Fibroblast of villous mesenchyme (primary cell): Measurements from ENCODE around the gene FOXS1. TPM values are rescaled to one million over a fixed set of nuclear protein-coding genes. Genes with fewer than 3 reads are reported as not detected.

Experiments used
- DNase-seq: peaks from one replicate; pipeline ENCODE4 v3.0.0-alpha.2; 2010; ENCODE audit warnings: low read depth
- H3K4me3 ChIP-seq: 2 replicates; pipeline ENCODE4 v1.5.1; 2011; ENCODE audit warnings: low read depth, mild to moderate bottlenecking, low read length
- CTCF ChIP-seq: IDR thresholded peaks from 2 replicates; pipeline ENCODE4 v1.5.1; 2012; ENCODE audit warnings: low read depth, mild to moderate bottlenecking, low read length; ENCODE audit not compliant: insufficient read depth
- total RNA-seq: library from RNA; depleted of rRNA; stranded (reverse); fragments of >200 nt; gene quantifications from 2 replicates; pipeline ENCODE4 v1.2.3, GENCODE V29; 2012

The FOXS1 gene
- total RNA-seq, 1 donor, result 1.7 TPM

DNA sequence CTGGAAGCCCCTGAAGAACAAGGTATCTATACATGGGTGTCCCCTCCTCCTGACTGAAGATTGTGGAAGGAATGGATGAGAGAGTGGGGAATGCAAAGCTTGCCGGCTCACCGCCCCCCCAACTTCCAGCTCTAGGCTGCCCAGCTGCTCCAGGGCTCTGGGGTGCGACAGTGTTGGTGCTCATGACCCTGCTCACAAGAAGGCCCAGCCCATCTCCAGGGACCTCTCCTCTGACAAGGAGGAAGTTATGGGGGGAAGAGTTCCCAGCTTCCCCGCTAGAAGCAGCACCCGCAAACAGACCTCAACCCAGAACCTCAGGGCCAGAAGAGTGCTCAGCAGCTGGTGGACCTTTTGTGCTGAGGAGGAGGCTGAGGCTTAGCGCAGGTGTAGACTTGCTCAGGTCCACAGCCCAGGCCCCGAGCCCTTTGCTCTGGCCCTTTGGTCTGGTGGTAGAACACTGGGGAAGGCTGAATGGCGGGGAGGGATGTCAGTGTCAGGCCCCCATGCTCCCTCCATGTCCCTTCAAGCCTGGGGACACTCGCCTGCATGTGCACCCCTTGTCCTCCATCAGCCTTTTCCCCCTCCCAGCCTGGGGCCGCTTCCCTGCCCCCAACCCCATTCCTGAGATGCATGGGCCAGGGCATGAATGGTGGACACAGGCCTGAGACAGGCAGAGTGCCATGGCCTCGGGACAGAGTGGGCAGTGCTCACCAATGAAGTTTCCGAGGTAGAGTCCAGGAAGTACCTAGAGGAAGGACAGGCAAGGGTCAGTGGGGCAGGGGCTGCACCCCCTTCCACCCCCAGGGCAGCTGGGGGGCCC, 23.7 kb upstream of the FOXS1 start:
- H3K4me3 ChIP-seq, result no peak overlapping the region
- TF ChIP-seq CTCF, result no peak
- no peak for DNase-seq

GRCh38 chr20:31866221-31866620, 20.8 kb upstream of the FOXS1 start:
- no peak for TF ChIP-seq CTCF
- no peak for DNase-seq
- H3K4me3 ChIP-seq, result no peak overlapping the region

- DNase-seq, result no peak
- TF ChIP-seq CTCF, result no peak
- H3K4me3 ChIP-seq, result no peak overlapping the region
Observed at GRCh38 chr20:31864521-31865400, 19.4 kb upstream of the FOXS1 start.

- TF ChIP-seq CTCF, result no peak
- no peak for DNase-seq
- H3K4me3 ChIP-seq, result no peak overlapping the region
Observed at GRCh38 chr20:31863296-31864085, 18.1 kb upstream of the FOXS1 start.

- no peak for TF ChIP-seq CTCF
- DNase-seq, result no peak
- H3K4me3 ChIP-seq, result no peak overlapping the region
Observed at GRCh38 chr20:31862506-31862905, 17.1 kb upstream of the FOXS1 start.

- no peak overlapping the region for H3K4me3 ChIP-seq
- TF ChIP-seq CTCF, result no peak
- no peak for DNase-seq
Observed at GRCh38 chr20:31862157-31862470, 16.7 kb upstream of the FOXS1 start.
